ENCODE data around the gene PARD3.

- no peak for TF ChIP-seq EZH2phosphoT487 (IDR thresholded peaks at IDR 0.05; ENCODE audit: insufficient read depth, low read depth)
- TF ChIP-seq EZH2 (IDR thresholded peaks at IDR 0.05; ENCODE audit: insufficient read depth, poor library complexity, severe bottlenecking): no peak
Measured at GRCh38 chr10:34080485-34081346, 734.4 kb downstream of the PARD3 start.
